ENCODE measurements around the gene INPP5F. TPM values are rescaled to one million over a fixed set of nuclear protein-coding genes. Genes with fewer than 3 reads are reported as not detected.

INPP5F gene
- polyA plus RNA-seq, 1 experiment, result 22.3 TPM

DNA sequence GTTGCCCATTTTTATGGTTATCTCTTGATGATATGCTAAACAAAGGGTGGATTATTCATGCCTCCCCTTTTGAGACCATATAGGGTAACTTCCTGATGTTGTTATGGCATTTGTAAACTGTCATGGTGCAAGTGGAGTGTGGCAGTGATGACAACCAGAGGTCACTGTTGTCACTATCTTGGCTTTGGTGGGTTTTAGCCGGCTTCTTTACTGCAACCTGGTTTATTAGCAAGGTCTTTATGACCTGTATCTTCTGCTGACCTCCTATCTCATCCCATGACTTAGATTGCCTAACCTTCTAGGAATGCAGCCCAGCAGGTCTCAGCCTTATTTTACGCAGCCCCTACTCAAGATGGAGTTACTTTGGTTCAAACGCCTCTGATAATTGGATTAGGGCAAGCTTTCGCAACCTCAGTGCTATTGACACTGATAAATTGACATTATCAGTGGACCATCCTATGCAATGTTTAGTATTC lies 37.8 kb upstream of the INPP5F start:
- H3K27ac ChIP-seq (ENCODE audit: low read depth, low read length), result no peak overlapping the region
- POLR2A ChIA-PET, result interaction anchor here (0.6 kb wide), 1 partner anchor 527 kb away, joined by 3 read pairs; no protein-coding TSS in a partner anchor
- no peaks in the 10 kb centered on the region for H3K9me3 ChIP-seq (ENCODE audit: control insufficient read depth, insufficient read depth, low read length)
- CTCF ChIA-PET, result interaction anchor here (1.4 to 3.5 kb wide), 3 partner anchors 10 to 175 kb away, joined by 4 to 68 read pairs (median 4); no protein-coding TSS in a partner anchor
- TF ChIP-seq, protein P1, sequence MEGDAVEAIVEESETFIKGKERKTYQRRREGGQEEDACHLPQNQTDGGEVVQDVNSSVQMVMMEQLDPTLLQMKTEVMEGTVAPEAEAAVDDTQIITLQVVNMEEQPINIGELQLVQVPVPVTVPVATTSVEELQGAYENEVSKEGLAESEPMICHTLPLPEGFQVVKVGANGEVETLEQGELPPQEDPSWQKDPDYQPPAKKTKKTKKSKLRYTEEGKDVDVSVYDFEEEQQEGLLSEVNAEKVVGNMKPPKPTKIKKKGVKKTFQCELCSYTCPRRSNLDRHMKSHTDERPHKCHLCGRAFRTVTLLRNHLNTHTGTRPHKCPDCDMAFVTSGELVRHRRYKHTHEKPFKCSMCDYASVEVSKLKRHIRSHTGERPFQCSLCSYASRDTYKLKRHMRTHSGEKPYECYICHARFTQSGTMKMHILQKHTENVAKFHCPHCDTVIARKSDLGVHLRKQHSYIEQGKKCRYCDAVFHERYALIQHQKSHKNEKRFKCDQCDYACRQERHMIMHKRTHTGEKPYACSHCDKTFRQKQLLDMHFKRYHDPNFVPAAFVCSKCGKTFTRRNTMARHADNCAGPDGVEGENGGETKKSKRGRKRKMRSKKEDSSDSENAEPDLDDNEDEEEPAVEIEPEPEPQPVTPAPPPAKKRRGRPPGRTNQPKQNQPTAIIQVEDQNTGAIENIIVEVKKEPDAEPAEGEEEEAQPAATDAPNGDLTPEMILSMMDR (IDR thresholded peaks at IDR 0.05; ENCODE audit: low read depth, low read length), result no peak
- H3K27me3 ChIP-seq (ENCODE audit: control insufficient read depth, insufficient read depth, low read length), result peaks cover 4% of the 10 kb centered on the region
- no peak for DNase-seq (ENCODE audit: low read depth, low spot score)
- H3K4me3 ChIP-seq (ENCODE audit: low read depth, low read length), result no peak overlapping the region

DNA sequence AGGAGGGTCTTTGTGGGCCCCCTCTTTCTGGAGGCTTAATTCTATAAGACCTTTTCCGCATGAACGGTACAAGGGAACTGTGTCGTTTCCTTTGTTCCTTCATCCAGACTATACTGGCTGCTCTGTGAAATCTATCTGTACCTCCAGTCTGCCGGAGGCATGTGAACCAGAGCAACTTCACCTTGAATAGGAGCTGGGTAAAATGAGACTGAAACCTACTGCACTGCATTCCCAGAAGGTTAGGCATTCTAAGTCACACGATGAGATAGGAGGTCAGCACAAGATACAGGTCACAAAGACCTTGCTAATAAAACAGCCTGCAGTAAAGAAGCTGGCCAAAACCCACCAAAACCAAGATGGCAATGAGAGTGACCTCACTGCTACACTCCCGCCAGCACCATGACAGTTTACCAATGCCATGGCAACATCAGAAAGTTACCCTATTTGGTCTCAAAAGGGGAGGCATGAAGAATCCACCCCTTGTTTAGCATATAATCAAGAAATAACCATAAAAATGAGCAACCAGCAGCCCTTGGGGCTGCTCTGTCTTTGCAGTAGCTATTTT lies 36.8 kb upstream of the INPP5F start:
- POLR2A ChIA-PET, result no interaction called here
- H3K4me3 ChIP-seq (ENCODE audit: low read depth, low read length), result no peak overlapping the region
- TF ChIP-seq, protein P1 (IDR thresholded peaks at IDR 0.05; ENCODE audit: low read depth, low read length), result no peak
- no peak for DNase-seq (ENCODE audit: low read depth, low spot score)
- no peak overlapping the region for H3K27ac ChIP-seq (ENCODE audit: low read depth, low read length)
- H3K27me3 ChIP-seq (ENCODE audit: control insufficient read depth, insufficient read depth, low read length), result peaks cover 4% of the 10 kb centered on the region
- CTCF ChIA-PET, result interaction anchor here (0.6 to 0.7 kb wide), 2 partner anchors 15 to 170 kb away, joined by 3 to 5 read pairs; no protein-coding TSS in a partner anchor
- no peaks in the 10 kb centered on the region for H3K9me3 ChIP-seq (ENCODE audit: control insufficient read depth, insufficient read depth, low read length)

DNA sequence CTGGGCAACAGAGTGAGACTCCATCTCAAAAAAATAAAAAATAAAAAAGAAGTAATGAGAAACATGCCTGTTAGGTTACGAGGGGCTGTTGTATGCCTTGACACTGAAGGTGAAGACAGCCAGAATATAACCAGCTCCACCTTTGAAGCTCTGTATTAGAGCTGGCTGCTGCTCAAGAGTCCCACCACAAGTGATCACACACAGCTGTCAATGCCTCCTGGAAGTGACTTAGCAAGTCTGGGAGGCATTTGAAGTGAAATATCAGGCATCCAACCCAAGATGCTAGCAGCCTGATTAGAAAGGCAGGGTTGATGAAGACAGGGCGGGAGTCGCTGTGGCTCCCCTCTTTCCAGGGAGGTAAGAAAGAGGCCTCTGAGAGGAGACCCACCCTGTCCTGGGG lies 34.1 kb upstream of the INPP5F start:
- ChIA-PET POLR2A (interaction anchor here (0.7 kb wide), 1 partner anchor 10 kb away, joined by 7 read pairs; no protein-coding TSS in a partner anchor), CTCF (interaction anchor here (1.0 kb wide), 1 partner anchor 168 kb away, joined by 3 read pairs; no protein-coding TSS in a partner anchor)
- H3K4me3 ChIP-seq (ENCODE audit: low read depth, low read length), result no peak overlapping the region
- H3K27ac ChIP-seq (ENCODE audit: low read depth, low read length), result no peak overlapping the region
- no peak for DNase-seq (ENCODE audit: low read depth, low spot score)
- peaks cover 4% of the 10 kb centered on the region for H3K27me3 ChIP-seq (ENCODE audit: control insufficient read depth, insufficient read depth, low read length)
- H3K9me3 ChIP-seq (ENCODE audit: control insufficient read depth, insufficient read depth, low read length), result no peaks in the 10 kb centered on the region; the same call in 1 of the 2 replicates
- TF ChIP-seq, protein P1 (IDR thresholded peaks at IDR 0.05; ENCODE audit: low read depth, low read length), result no peak

DNA sequence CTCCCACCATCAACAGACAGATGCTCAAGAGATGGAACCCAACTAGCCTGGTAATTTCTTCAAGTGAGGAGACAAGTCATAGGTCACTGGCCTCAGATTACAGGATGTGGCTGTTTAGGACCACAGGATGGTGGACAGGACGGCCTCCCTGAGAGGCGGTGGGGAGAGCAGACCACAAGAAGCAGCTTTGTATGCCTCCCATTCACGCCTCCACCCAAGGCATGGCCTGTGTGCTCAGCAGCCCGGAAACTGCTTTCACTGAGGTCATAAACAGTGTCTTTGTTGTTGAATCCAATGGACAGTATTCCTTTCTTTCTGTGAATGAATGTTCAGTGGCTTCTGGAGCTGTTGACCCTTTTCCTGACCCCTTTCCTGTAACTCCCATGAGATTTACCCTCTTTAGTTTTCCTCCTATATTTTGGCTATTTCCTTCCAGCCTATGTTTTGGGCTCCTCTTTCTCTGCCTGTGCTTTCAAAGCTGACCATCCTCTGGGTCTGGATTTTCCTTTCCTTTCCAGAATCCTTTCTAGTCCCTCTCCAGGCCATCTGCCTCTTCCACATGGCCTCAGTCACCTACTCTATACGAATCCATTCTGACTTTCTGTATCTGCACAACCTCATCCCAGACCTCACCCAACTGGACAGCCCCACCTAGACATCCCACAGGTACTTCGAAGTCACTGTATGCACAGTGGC lies 32.4 kb upstream of the INPP5F start:
- Histone ChIP-seq H3K9me3 (ENCODE audit: control insufficient read depth, insufficient read depth, low read length) (no peaks in the 10 kb centered on the region; the same call in 1 of the 2 replicates), H3K4me3 (ENCODE audit: low read depth, low read length) (no peak overlapping the region), H3K27ac (ENCODE audit: low read depth, low read length) (no peak overlapping the region), H3K27me3 (ENCODE audit: control insufficient read depth, insufficient read depth, low read length) (peaks cover 4% of the 10 kb centered on the region)
- TF ChIP-seq, protein P1 (IDR thresholded peaks at IDR 0.05; ENCODE audit: low read depth, low read length), result no peak
- CTCF ChIA-PET, result interaction anchor here (1.8 kb wide), 1 partner anchor 166 kb away, joined by 5 read pairs; no protein-coding TSS in a partner anchor
- POLR2A ChIA-PET, result no interaction called here
- DNase-seq (ENCODE audit: low read depth, low spot score), result no peak

DNA sequence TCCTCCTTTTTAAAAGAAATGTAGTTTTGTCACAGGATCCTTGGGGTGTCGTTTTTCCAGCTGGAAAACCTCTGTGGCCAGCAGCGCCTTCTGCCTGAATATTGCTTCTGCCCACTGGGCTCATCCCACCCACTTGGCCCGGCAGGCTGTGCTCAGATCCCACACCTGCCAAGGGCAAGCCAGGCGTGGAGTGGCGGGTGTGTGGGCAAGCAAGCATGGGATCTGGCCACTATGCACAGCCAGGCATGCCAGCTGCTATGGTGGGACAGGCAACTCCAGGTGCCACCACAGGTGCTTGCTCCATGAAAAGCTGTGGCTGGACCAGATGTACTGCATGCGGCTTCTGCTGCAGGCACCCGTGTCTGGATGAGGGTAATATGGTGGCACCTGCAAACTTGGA lies 31.2 kb upstream of the INPP5F start:
- CTCF ChIA-PET, result interaction anchor here (0.6 to 2.3 kb wide), 4 partner anchors 8 to 587 kb away, joined by 3 to 12 read pairs (median 4); no protein-coding TSS in a partner anchor
- no peak for DNase-seq (ENCODE audit: low read depth, low spot score)
- H3K27ac ChIP-seq (ENCODE audit: low read depth, low read length), result no peak overlapping the region
- TF ChIP-seq, protein P1 (IDR thresholded peaks at IDR 0.05; ENCODE audit: low read depth, low read length), result no peak
- POLR2A ChIA-PET, result no interaction called here
- no peaks in the 10 kb centered on the region; the same call in 1 of the 2 replicates for H3K9me3 ChIP-seq (ENCODE audit: control insufficient read depth, insufficient read depth, low read length)
- peaks cover 4% of the 10 kb centered on the region for H3K27me3 ChIP-seq (ENCODE audit: control insufficient read depth, insufficient read depth, low read length)
- no peak overlapping the region for H3K4me3 ChIP-seq (ENCODE audit: low read depth, low read length)

Measured in AG04450 (cell line).